Effector CD4-positive, alpha-beta T cell (primary cell): Measurements from ENCODE around the gene RAB26. TPM values are rescaled to one million over a fixed set of nuclear protein-coding genes. Genes with fewer than 3 reads are reported as not detected.
"Not testable (repeated sequence)": the region's sequence is repeated elsewhere in the genome, so short reads cannot be mapped to it uniquely, and the experiment has no call there.

Experiments
- DNase-seq: peaks from one replicate; pipeline ENCODE4 v3.0.0-alpha.2; 2020
- total RNA-seq: gene quantifications from one replicate; lab custom pipeline; 2026; lab: John Stamatoyannopoulos, UW

The RAB26 gene, protein sequence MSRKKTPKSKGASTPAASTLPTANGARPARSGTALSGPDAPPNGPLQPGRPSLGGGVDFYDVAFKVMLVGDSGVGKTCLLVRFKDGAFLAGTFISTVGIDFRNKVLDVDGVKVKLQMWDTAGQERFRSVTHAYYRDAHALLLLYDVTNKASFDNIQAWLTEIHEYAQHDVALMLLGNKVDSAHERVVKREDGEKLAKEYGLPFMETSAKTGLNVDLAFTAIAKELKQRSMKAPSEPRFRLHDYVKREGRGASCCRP
- total RNA-seq: not detected

DNA sequence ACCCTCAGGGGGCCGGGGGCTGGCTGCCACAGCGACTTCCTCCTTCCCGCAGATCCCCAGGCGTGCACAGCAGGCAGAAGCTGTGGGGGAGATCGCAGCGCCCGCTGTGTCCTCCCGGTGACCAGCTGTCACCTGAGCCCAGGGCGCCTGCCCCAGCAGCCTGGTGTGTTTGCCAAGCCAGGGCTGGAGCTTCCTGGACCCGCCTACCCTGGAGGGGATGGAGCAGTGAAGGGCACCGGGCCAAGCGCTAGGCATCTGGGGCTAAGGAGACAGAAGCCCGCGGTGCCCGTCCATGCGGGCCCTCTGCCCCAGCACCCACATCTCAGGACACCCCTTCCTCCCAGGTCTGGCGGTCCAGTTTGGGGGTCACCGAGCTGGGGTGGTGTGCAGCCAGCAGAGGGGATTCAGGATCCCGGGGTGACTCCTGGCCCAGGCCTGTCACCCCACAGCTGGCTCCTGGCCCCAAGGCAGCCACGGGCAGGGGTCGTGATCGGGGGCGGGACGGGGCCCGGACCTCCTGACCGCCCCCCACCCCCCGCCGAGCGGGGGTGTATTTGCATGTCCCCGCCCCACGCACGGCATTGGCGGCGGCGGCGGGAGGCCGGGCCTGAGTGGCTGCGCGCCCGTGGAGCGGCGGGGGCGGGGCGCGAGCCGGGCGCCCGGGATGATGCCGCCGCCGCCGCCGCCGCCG is at the start of gene RAB26:
RAB26 (plus strand) TSS at position 645 of the 691 bp plus-strand sequence. CDS start 159 bp downstream, outside the sequence.
- peak; percentile 53 for DNase-seq

DNA sequence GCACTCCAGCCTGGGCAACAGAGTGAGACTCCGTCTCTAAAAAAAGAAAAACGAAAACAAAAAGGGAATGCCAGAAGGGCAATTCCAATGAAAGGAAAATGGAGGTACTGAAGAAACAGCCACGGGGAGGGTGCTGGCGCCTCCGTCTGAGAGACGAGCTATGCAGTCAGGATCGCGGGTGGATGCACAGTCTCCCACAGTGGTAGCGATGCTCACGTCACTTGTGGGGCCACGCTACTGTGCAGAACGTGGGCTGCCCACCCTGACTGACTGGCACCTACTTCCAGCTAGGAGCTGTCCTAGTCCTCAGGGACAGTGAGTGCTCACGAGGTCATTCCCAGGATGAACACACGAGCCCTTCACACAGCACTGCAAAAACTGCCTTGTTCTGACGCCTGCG is 46.8 kb upstream of the RAB26 start:
- DNase-seq: not testable (repeated sequence)

DNA sequence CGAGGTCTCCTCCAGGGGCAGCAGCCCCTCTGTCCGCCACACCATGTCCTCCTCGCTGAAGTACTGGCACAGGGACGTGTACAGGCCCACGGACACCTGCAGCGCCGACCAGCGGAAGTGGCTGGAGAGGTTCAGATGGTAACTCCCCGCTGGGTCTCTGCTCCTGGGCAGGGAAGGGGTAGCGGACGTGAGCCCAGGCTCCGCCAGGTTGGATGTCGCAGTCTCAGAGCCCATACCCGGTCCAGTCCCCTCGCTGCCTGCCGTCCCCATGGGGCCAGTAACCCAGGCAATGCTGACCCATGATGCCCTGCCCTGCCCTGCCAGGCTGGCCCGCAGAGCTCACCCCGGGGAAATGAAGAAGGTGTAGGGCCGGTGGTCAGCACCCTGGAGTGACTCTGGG is 46.0 kb upstream of the RAB26 start:
- no peak for DNase-seq

DNA sequence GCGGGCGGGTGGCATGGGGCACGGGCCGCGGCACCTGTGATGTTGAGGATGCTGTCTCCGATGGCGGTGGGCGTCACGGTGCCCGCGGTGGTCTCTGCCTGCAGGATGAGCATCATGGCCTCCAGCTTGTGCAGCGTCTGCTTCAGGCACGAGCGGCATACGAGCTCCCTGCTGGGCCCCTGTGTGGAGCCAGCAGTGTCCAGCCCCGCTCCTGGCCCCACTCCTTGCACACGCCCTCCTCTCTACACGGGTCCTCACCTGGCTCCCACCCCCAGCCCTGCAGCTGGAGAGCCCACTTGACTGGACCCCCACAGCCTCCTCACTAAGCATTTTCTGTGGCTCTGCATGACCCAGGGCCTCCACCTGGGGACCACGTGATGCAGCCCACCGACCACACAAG is 44.0 kb upstream of the RAB26 start:
- DNase-seq: not testable (repeated sequence)

DNA sequence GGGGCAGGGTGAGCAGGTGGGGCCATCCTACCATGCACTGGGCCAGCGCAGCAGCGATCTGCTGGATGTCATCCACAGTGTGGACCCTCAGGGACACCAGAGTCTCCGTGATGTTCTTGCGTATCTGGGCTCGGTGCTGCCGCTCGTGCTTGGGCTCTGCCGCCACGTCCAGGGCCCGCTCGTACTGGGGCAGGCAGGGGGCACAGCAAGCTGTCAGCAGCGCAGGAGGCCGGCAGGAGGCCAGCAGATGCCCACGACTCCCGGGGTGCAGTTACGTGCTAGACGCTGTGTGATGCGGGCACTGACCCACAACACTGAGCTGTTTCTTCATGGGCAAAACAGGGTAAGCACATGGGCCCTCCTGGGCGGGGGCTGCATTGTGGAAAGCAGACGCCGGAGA is 43.1 kb upstream of the RAB26 start:
- DNase-seq: not testable (repeated sequence)

DNA sequence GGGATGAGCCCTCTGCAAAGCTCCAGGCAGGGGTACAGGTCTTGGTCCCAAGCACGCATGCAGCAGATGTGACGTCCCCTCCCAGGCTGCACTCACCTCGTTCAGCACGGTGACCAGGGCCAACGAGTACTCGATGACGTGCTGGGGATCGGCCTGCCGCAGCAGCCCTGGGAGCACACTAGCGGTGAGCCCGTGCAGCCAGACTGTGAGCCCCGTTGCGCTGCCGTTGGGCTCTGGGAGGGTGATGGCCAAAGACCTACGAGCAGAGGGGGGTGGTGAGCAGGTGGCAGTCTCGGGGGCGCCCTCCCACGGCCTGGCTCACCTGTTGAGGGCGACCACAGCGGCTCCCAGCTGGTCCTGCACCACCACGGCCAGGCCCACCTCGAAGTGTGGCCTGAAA is 42.7 kb upstream of the RAB26 start:
- DNase-seq: not testable (repeated sequence)

DNA sequence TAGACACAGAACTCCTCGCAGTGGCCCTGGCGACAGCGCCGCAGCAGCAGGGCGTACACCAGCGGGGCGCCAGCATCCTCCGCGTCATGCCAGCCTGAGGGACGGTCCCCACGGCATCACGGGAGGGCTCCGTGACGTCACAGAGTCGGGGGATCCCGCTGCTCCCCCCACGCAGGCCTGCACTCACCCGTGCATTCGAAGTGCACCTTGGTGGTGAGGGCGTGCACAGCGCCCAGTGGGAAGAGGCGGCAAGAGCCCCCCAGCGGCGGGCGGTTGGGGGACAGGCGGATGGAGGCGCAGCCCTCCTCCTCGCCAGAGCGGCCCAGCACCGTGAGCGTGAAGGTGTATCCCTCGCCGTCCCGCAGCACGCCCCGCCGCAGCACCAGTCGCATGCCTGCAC is 42.2 kb upstream of the RAB26 start:
- DNase-seq: not testable (repeated sequence)

DNA sequence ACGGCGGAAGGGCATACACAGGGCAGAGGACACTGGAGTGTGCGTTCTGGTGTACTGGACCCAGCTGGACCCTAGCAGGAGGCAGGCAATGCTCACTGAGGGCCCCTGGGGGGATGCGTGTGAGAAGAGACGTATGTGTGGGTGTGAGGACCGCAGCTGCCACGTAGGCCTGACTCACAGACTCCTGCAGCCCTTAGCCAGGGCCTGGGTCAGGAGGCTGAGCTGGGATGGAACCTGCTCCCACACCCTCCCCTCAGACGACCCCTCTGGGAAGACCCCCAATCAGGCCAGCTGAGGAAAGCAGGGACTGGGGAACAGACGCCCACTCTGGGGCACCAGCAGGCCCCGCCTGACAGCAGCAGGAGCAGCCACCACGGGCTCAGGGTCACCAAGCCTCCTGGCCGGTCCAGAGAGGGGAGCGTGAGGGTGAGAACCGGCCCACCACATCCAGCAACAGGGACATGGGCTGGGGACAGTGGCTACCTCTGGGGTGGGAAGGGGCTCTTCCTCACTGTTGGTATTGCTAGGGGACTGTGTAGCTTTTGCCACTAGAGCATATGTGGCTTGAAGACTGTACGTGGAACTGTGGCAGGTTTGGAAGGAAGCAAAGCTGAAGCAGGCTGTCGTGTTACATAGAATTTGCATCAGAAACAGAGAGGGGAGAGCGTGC is 41.2 kb upstream of the RAB26 start:
- not testable (repeated sequence) for DNase-seq

DNA sequence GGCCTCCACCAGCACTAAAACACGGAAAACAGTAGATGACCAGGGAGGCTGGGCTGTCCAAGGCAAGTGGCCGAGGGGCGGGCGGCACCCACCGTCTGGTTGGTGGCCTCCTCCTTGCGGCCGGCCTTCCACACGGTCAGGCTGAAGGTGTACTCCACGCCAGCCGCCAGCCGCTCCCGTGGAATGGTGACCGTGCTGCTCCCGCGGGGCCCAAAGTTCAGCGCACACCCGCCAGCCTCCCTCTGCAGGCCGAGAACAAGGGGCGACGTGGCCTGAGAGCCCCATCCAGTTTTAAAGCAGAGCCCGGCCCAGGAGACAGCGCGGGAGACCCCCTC is 40.7 kb upstream of the RAB26 start:
- not testable (repeated sequence) for DNase-seq

DNA sequence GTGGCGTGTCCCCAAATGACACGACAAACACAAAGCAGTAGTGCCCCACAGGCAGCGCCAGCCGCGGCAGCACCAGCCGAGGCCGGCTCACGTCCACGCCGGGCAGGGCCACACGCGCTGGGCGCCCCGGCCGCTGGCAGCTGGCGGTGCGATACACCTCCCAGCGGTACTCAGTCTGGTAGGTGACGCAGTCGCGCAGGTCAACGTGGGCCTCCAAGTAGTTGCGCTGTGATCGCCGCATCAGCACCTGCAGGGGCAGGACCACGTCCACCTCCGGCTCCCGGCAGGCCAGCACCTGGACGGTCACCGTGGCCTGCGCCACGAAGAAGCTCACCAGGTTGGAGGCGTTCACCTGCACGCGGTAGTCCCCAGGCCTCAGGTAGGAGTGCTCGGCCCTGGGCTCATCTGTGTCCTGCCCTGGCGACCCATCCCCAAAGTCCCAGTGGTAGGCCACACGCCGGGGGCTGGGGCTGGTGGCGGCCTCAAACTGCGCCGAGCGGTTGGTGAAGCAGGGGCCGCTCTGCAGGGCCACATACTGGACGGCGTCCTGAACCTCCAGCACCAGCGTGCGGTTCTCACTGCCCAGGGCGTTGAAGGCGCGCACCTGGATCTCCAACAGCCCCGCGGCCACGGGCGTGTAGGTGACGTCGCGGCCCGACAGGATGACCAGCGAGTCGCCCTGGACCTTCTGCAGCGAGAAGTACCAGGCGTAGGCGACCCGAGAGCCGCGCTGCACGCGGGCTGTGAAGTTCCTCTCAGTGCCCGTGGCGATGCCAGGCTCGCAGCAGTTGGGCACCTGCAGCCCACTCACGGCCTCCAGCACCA is 39.8 kb upstream of the RAB26 start:
- DNase-seq: not testable (repeated sequence)

DNA sequence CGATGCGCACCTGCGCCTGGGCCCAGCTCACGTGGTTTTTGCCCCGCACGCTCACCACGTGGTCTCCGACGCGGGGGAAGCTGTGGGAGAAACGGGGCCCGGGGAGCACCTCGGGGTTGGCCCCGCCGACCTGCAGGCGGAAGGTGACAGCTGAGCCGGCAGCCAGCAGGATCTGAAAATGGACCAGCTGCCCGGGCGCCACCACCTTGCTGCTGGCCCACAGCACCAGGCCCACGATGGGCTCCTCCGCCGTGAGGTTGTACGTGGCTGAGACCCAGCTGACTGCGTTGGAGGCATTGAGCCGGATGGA is 39.2 kb upstream of the RAB26 start:
- not testable (repeated sequence) for DNase-seq

DNA sequence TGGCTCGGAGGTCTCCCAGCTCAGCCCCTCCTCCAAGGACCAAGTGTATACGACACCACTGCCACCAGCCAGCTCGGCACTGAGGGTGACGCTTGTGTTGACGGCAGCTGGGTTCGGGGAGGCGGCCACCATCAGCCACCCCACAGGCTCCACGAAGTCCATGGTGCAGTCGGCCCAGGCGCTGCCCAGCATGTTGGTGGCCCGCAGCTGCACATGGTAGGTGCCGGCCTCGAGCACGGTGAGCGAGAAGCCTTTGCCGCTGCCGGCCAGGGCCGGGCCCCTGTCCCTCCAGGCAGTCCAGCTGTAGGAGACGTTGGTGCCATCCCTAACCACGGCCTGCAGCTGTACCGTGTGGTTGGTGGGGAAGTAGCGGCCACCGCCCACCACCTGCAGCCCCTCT is 38.6 kb upstream of the RAB26 start:
- DNase-seq: not testable (repeated sequence)

DNA sequence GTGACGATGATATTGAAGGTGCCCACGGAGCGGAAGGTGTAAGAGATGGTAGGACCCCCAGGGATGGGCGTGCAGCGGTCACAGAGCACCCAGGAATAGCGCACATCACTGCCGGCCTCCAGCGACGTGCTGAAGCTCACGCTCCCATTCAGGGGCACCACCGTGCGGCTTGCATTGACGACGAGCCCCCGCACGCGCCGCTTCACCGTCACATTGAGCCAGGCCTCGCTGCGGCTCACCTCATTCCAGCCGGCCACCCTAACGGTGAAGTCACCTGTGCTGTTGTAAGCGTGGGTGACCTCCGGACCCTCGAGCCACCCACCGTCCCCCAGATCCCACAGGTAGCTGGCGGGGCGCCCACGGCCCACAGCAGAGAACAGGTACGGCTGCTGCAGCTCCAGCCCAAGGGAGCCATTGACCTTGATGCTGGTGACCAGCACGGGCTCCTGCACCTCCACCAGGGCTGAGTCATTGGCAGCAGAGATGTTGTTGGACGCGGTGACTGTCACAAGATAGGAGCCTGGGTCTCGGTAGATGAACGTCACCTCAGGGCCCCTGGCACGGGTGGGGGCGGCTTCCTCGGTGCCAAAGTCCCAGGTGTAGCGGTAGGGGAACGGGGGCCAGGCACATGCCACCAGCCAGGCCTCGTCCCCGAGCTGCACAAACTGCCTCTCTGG is 38.0 kb upstream of the RAB26 start:
- not testable (repeated sequence) for DNase-seq

DNA sequence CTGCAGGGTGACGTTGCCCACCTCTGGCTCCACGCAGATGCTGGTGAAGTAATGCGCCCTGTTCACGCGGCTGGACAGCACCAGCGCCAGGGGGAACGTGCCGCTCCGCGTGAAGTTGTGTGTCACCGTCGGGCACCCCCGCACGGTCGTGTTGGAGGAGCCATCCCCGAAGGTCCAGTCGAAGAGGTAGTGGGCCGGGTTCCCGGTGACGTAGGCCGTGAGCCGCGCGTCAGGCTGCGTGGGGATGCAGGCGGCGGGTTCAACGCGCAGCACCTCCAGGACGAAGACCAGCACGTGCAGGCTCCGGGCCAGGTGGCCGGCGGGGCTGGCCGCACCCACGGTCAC is 37.4 kb upstream of the RAB26 start:
- not testable (repeated sequence) for DNase-seq

DNA sequence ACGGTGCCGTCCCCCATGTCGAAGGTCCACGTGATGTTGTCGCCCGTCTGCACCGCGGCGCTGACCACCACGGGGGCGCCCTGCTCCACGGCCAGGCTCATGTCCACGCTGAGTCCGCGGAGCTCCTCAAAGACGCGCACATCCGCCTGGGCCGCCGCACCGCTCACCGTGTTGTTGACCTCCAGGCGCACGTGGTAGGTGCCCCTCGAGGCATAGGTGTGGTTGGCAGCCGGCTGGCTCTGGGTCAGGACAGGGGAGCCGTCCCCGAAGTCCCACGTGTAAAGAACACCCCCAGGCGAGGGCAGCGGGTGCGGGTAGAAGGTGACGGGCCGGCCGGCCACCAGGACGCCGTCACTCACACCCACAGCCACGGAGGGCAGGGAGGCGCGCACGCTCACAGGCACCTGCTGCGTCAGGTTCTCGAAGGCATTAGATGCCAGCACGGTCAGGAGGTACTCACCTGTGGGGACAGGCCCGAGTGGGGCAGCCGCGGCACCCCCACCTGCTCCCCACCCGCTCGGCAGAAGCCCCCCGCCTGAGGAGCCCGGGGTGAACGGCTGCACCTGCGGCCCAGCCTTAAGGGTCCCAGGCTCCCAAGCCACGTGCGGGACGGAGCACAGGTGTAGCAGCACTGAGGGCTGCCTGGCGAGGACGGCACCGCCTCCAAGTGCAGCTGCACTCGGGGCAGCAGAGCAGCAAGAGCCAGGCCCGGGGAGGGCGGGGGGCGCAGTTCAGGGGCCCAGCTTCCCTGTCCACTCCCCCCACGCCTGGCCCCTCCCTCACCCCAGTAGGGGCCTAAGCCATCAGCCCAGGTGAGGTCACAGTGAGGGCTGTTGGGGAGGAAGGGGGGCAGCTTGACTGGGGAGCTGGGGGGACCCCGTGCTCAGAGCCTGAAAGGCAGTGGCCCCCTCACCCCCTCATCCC is 36.8 kb upstream of the RAB26 start:
- DNase-seq: not testable (repeated sequence)

DNA sequence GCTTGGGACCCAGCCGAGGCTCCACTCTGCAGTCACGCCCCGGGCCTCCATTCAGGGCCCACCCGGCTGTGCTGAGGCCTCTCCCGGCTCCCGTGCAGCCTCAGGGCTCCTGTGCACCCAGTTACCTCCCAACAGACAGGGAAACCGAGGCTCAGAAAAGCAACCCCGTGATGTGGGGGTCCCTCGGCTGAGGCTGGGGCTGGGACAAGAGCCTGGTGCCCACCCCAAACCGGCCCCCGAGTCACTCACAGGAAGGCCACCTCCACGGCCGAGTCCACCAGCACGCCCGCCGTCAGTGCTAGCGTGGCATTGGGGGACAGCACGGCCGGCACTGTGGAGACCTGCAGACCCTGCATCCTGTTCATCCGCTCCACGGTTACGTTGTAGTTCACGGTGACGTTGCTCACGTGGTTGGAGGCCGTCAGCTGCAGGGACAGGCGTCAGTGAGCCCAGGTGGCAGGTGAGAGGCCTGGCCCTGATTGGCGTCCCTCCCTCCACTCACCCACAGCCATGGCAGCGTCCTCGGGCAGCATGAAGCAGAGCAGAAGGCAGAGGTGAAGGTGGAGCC is 35.8 kb upstream of the RAB26 start:
- not testable (repeated sequence) for DNase-seq

DNA sequence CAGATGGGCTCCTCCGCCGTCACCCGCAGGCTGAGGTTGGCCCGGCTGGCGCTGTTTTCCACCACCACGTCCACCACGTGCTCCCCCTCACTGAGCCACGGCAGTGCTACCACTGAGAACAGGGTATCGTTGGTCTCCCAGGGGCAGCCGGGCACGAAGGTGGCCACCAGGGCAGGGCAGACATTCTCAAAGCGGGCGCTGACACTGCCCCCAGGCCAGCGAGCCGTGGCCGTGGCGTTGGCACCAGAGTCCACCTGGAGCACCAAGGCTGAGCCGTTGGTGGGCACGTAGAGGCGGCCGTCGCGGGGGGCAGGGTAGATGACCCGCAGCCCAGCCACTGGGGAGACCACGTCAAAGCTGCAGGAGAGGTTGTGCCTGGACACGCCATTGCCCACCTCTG is 34.2 kb upstream of the RAB26 start:
- DNase-seq: not testable (repeated sequence)

DNA sequence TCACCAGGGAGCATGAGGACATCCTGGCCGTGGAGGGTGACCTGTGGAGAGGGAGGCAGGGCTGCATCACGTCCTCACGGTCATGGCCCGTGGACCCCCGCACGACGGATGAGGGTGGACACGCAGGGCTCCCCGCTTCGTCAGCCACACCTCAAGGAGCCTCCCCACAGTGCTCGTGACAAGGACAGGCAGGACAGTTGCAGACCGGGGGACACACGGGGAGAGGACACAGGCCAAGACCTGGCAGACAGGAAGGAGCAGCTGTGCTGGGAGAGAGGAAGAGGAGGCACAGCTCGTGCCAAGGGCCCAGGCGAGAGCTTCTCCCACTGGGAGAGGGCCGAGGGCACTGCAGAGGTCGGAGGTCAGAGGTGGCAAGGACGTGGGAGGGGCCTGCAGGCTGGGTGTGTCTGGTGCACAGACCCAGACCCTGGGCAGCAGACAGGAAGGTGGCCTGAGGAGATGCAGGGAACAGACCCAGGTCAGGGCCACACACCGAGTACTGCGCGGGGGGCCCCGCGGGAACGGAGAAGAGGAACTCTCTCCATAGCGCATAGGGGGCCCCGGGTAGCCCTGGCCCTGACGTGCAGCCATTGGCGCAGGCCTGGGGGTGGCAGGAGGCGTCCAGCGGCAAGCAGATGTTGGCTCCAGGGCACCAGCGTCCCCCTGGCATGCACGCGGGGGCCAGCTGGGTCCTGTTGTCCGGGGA is 33.4 kb upstream of the RAB26 start:
- not testable (repeated sequence) for DNase-seq

DNA sequence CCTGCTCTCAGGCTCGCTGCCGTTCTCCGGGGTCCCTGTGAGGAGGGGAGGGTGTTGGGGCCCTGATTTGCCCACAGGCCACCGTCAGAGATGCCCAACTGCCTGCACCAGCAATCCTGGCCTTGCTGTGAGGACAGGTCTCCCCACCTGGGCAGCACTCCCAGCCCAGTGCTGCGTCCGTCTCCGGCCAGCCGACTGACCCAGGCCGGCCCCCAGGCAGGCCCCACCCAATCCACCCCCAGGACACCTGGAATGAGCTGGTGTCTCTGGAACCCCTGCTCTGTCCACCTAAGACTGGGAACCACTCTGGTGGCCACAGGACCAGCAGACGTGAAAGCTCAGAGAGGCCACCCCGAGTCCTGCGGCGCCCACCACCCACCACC is 32.8 kb upstream of the RAB26 start:
- no peak for DNase-seq

DNA sequence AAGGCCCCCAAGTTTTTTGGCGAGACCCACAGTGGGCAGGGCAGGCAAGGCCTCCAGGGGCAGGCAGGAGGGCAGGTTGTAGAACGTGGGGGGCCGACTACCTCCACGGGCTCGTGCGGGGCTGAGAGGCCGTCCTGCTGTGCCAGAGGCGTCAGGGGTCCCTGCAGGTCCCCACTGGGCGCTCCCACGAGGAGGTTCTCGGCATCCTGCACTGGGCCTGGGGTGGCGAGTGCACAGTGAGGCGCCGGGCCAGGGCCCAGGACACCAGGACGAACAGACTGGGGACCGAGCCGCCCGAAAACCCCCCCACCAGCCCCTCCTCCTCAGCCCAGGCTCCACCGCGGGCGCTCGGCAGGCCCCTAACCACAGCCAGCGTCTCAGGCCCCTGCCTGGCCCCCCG is 32.0 kb upstream of the RAB26 start:
- DNase-seq: not testable (repeated sequence)

DNA sequence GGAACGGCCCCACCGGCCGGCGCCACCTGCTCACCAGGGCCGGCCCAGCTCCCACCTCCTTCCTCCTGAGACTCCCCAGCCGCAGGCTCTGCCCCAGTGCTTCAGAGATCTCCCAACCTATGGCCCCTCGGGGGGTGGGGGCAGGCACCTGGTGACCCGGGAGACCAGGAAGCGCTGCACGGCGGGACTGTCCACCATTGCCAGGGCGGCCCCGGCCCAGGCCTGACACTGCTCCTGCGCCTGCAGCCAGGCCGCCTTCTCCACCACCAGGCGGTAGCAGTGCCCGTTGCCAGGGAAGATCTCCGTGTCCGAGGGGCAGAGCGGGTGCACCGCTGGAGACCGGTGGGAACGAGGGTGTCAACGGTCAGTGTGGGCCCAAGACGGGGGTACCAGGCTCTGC is 31.1 kb upstream of the RAB26 start:
- DNase-seq: not testable (repeated sequence)
